H9 (cell line): Measurements from ENCODE around the gene PSMD1. TPM values are rescaled to one million over a fixed set of nuclear protein-coding genes. Genes with fewer than 3 reads are reported as not detected.

Experiments
- DNase-seq: peaks from one replicate; pipeline ENCODE4 v3.0.0-alpha.2; 2017
- H2AFZ ChIP-seq: one replicate; pipeline ENCODE4 v1.6.1; 2013; ENCODE audit warnings: mild to moderate bottlenecking, low read length, control low read depth, moderate library complexity
- H2AK5ac ChIP-seq: 2 replicates; pipeline ENCODE4 v1.6.1; 2013; ENCODE audit warnings: low read length, control low read depth, mixed read lengths; ENCODE audit not compliant: insufficient read length
- H2BK120ac ChIP-seq: one replicate; pipeline ENCODE4 v1.6.1; 2013; ENCODE audit warnings: low read depth, mild to moderate bottlenecking, low read length, control low read depth, inconsistent platforms; ENCODE audit not compliant: poor library complexity, severe bottlenecking
- H2BK12ac ChIP-seq: 2 replicates; pipeline ENCODE4 v1.6.1; 2013; ENCODE audit warnings: low read length, control low read depth, mixed read lengths, low read depth; ENCODE audit not compliant: insufficient read length
- H2BK15ac ChIP-seq: 2 replicates; pipeline ENCODE4 v1.6.1; 2013; ENCODE audit warnings: low read depth, low read length, control low read depth
- H2BK20ac ChIP-seq: one replicate; pipeline ENCODE4 v1.6.1; 2013; ENCODE audit warnings: low read depth, mild to moderate bottlenecking, low read length, control low read depth, inconsistent platforms; ENCODE audit not compliant: poor library complexity, severe bottlenecking
- H2BK5ac ChIP-seq: 2 replicates; pipeline ENCODE4 v1.6.1; 2013; ENCODE audit warnings: low read length, control low read depth, mixed read lengths; ENCODE audit not compliant: insufficient read length
- H3K14ac ChIP-seq: 2 replicates; pipeline ENCODE4 v1.6.1; 2013; ENCODE audit warnings: low read length, control low read depth; ENCODE audit not compliant: insufficient read depth
- H3K18ac ChIP-seq: 2 replicates; pipeline ENCODE4 v1.6.1; 2013; ENCODE audit warnings: low read depth, mild to moderate bottlenecking, mixed read lengths, low read length, control low read depth; ENCODE audit not compliant: insufficient read length
- H3K23ac ChIP-seq: 2 replicates; pipeline ENCODE4 v1.6.1; 2013; ENCODE audit warnings: low read length, control low read depth, mixed read lengths, low read depth; ENCODE audit not compliant: insufficient read length
- H3K23me2 ChIP-seq: 2 replicates; pipeline ENCODE4 v1.6.1; 2013; ENCODE audit warnings: low read depth, mild to moderate bottlenecking, mixed read lengths, low read length, control low read depth; ENCODE audit not compliant: insufficient read length, poor library complexity, severe bottlenecking
- H3K27ac ChIP-seq: 2 replicates; pipeline ENCODE4 v1.5.1; 2013; ENCODE audit warnings: low read length, control low read depth, mixed read lengths, low read depth; ENCODE audit not compliant: insufficient read length
- H3K27me3 ChIP-seq: 2 replicates; pipeline ENCODE4 v1.6.1; 2013; ENCODE audit warnings: low read length, control low read depth, inconsistent platforms; ENCODE audit not compliant: insufficient read depth
- H3K4ac ChIP-seq: 2 replicates; pipeline ENCODE4 v1.6.1; 2013; ENCODE audit warnings: low read depth, mild to moderate bottlenecking, control low read depth, inconsistent platforms, low read length, moderate library complexity
- H3K4me1 ChIP-seq: 2 replicates; pipeline ENCODE4 v1.6.1; 2013; ENCODE audit warnings: low read length, control low read depth, inconsistent platforms; ENCODE audit not compliant: insufficient read depth
- H3K4me2 ChIP-seq: 2 replicates; pipeline ENCODE4 v1.6.1; 2013; ENCODE audit warnings: low read length, control low read depth, mixed read lengths; ENCODE audit not compliant: insufficient read length, insufficient read depth
- H3K56ac ChIP-seq: 2 replicates; pipeline ENCODE4 v1.6.1; 2013; ENCODE audit warnings: low read depth, mild to moderate bottlenecking, mixed read lengths, low read length, control low read depth; ENCODE audit not compliant: insufficient read length
- H3K79me1 ChIP-seq: 2 replicates; pipeline ENCODE4 v1.6.1; 2013; ENCODE audit warnings: low read depth, mild to moderate bottlenecking, moderate library complexity, low read length, control low read depth, inconsistent platforms; ENCODE audit not compliant: insufficient read depth, poor library complexity, severe bottlenecking
- H3K79me2 ChIP-seq: 2 replicates; pipeline ENCODE4 v1.6.1; 2013; ENCODE audit warnings: low read length, control low read depth, inconsistent platforms; ENCODE audit not compliant: insufficient read depth
- H3K9ac ChIP-seq: 2 replicates; pipeline ENCODE4 v1.6.1; 2013; ENCODE audit warnings: low read length, control low read depth, mixed read lengths; ENCODE audit not compliant: insufficient read length; ENCODE audit errors: extremely low read depth
- H3K9me3 ChIP-seq: one replicate; pipeline ENCODE4 v1.6.1; 2013; ENCODE audit warnings: low read depth, low read length, inconsistent platforms; ENCODE audit not compliant: control insufficient read depth
- H3T11ph ChIP-seq: one replicate; pipeline ENCODE4 v1.6.1; 2013; ENCODE audit warnings: mild to moderate bottlenecking, low read length, control low read depth, inconsistent platforms
- H4K20me1 ChIP-seq: one replicate; pipeline ENCODE4 v1.6.1; 2013; ENCODE audit not compliant: control insufficient read depth, insufficient read length, insufficient read depth
- H4K5ac ChIP-seq: 2 replicates; pipeline ENCODE4 v1.6.1; 2013; ENCODE audit warnings: low read depth, mild to moderate bottlenecking, mixed read lengths, low read length, control low read depth; ENCODE audit not compliant: insufficient read length
- H4K8ac ChIP-seq: replicated peaks from 2 replicates; pipeline ENCODE4 v1.6.1; 2013; ENCODE audit warnings: low read length, control low read depth, mixed read lengths, low read depth; ENCODE audit not compliant: insufficient read length
- H4K91ac ChIP-seq: 2 replicates; pipeline ENCODE4 v1.6.1; 2013; ENCODE audit warnings: low read depth, mild to moderate bottlenecking, moderate library complexity, mixed read lengths, low read length, control low read depth; ENCODE audit not compliant: insufficient read length
- H3K27ac Mint-ChIP-seq, 3 experiments: 2 replicates in 2 of 3; 3 replicates in 1 of 3; pipeline ENCODE4 v1.8.0; 2020 to 2021; ENCODE audit warnings: mixed read lengths in 3 of 3, mild to moderate bottlenecking in 1 of 3, moderate library complexity in 1 of 3
- H3K27me3 Mint-ChIP-seq: 2 replicates; pipeline ENCODE4 v1.8.0; 2021; ENCODE audit warnings: low read depth, mild to moderate bottlenecking, moderate library complexity, mixed read lengths
- H3K36me3 Mint-ChIP-seq, 3 experiments: 2 replicates in 2 of 3; 3 replicates in 1 of 3; pipeline ENCODE4 v1.8.0; 2020 to 2021; ENCODE audit warnings: low read depth in 3 of 3, mixed read lengths in 3 of 3; ENCODE audit not compliant: insufficient read depth in 1 of 3
- H3K4me1 Mint-ChIP-seq, 2 experiments: 2 replicates each; pipeline ENCODE4 v1.8.0; 2020; ENCODE audit warnings: mixed read lengths in 2 of 2
- H3K4me3 Mint-ChIP-seq, 2 experiments: 2 replicates in 1 of 2; 3 replicates in 1 of 2; pipeline ENCODE4 v1.8.0; 2020 to 2021; ENCODE audit warnings: mild to moderate bottlenecking in 2 of 2, mixed read lengths in 2 of 2, moderate library complexity in 1 of 2
- H3K9me3 Mint-ChIP-seq, 2 experiments: 2 replicates in 1 of 2; 3 replicates in 1 of 2; pipeline ENCODE4 v1.8.0; 2020; ENCODE audit warnings: mild to moderate bottlenecking in 2 of 2, mixed read lengths in 2 of 2, moderate library complexity in 1 of 2
- CTCF ChIP-seq: fragments of 200-600 bp; sonication (generic); conservative IDR thresholded peaks from 3 replicates; pipeline ENCODE4 v1.8.0; 2021; ENCODE audit warnings: antibody characterized with exemption, mild to moderate bottlenecking
- whole genome bisulfite sequencing: extraction: QIAGEN DNeasy Blood & Tissue Kit; methylation state at CpG from one replicate; pipeline ENCODE4 v1.1.7; 2013; ENCODE audit warnings: missing lambda C conversion rate, low lambda C conversion rate, mixed read lengths; ENCODE audit not compliant: insufficient read length; ENCODE audit errors: extremely low coverage; 5-methylcytosine and 5-hydroxymethylcytosine counted together
- total RNA-seq: library from RNA; stranded (reverse); gene quantifications from 2 replicates; pipeline ENCODE4 v1.2.1, GENCODE V29; 2021

The PSMD1 gene
- total RNA-seq, 1 experiment from 2014 or later: 166 TPM

GRCh38 chr2:231008131-231008530, 48.5 kb upstream of the PSMD1 start:
- H3K4ac ChIP-seq: no peak overlapping the region
- no peak overlapping the region for H3K14ac ChIP-seq
- no peak overlapping the region for H2AFZ ChIP-seq
- no peak overlapping the region for H4K8ac ChIP-seq
- no peak overlapping the region for H2BK20ac ChIP-seq
- Mint-ChIP-seq H3K27ac (no peak overlapping the region), H3K36me3 (peaks cover 9 to 10% (median 9%) of the 10 kb centered on the region in 3 experiments), H3K9me3 (peaks cover 11 to 18% of the 10 kb centered on the region in 2 experiments), H3K27me3 (peaks cover 45% of the 10 kb centered on the region), H3K4me3 (no peak overlapping the region), H3K4me1 (peaks cover 0 to 4% of the 10 kb centered on the region in 2 experiments; a peak in 3 of 4 replicates)
- H3T11ph ChIP-seq: no peak overlapping the region
- no peak overlapping the region for H3K56ac ChIP-seq
- H3K9ac ChIP-seq: no peak overlapping the region
- no peak overlapping the region for H3K18ac ChIP-seq
- H4K20me1 ChIP-seq: no peaks in the 10 kb centered on the region
- H3K27me3 ChIP-seq: no peaks in the 10 kb centered on the region; the same call in 1 of the 2 replicates
- no peak for DNase-seq
- H2BK120ac ChIP-seq: no peak overlapping the region
- H2BK5ac ChIP-seq: no peak overlapping the region
- no peak overlapping the region for H2BK12ac ChIP-seq
- no peaks in the 10 kb centered on the region for H3K9me3 ChIP-seq
- no peak overlapping the region for H3K27ac ChIP-seq
- no peaks in the 10 kb centered on the region for H3K79me2 ChIP-seq
- no CpG with 5 or more reads among the region's 6 CpGs for WGBS
- TF ChIP-seq CTCF: no peak
- H3K23me2 ChIP-seq: no peaks in the 10 kb centered on the region
- H4K91ac ChIP-seq: no peak overlapping the region
- no peak overlapping the region for H3K4me2 ChIP-seq
- no peak overlapping the region for H2BK15ac ChIP-seq
- H3K79me1 ChIP-seq: no peaks in the 10 kb centered on the region
- no peak overlapping the region for H4K5ac ChIP-seq
- H2AK5ac ChIP-seq: no peak overlapping the region
- no peaks in the 10 kb centered on the region for H3K4me1 ChIP-seq
- H3K23ac ChIP-seq: no peak overlapping the region
